ENCODE data around the gene NCKAP5.

The NCKAP5 gene

GRCh38 chr2:133369901-133370658, 198.2 kb downstream of the NCKAP5 start:
- no peak for DNase-seq

- no peak for DNase-seq
Measured at GRCh38 chr2:133365117-133365516, 203.1 kb downstream of the NCKAP5 start.

- DNase-seq = no peak
Measured at GRCh38 chr2:133364636-133365035, 203.6 kb downstream of the NCKAP5 start.

DNA sequence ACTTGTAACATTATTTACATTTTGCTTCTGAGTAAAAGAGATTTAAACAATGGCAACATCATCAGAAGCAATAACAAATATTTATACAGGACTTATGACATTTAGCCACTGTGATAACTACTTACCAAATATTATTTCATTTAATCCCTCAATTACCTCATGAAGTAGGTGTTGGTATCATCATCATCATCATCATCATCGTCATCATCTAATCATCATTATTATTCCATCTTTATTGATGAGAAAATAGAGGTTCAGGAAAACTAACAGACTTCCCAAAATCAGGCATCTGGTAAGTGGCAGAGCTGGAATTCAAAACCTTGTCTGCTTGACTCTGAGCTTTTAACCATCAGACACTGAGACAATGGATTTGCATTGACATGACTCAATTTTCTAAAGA, 204.4 kb downstream of the NCKAP5 start:
- DNase-seq = no peak

DNA sequence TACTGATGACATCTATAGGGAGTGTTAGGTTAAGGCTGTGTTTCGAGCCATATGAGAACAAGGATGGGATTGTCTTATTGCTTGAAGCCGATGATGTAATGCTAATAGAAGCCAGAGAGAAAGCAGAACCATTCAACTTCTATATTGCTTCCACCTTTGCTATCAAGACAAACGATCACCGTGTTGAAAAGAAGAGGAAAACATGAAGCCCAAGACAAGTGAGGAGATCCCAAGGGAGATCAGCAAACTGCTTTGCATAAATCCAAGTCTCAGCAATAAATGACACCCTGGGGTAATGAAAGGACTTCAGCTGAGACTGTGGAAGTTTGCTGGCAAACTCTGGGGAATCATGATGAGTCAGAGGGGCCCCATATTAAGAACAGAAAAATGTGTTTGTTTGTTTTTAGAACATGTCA, 206.2 kb downstream of the NCKAP5 start:
- DNase-seq = no peak

- DNase-seq = no peak
Measured at GRCh38 chr2:133360882-133361281, 207.4 kb downstream of the NCKAP5 start.

- DNase-seq = no peak
Measured at GRCh38 chr2:133360190-133360589, 208.1 kb downstream of the NCKAP5 start.

DNA sequence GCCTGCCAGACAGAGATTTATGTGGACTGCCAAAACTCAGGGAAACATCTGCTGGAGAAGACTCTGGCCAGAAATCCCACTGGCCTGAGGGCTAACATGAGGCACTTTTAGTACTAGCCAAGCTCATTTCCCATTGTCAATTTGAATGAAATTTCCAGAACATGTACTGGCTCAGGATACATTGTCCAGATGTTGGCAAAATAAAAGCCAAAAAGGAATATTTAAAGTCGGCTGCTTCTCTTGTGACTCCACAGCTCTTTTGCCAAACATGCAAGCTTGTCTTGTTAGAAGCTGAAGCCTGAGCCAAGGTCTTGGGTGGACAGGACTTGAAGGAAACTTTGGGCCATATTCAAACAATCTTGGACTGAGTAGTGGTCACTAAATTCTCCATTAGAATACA, 215.5 kb downstream of the NCKAP5 start:
- no peak for DNase-seq

- DNase-seq = no peak
Measured at GRCh38 chr2:133346654-133347053, 221.6 kb downstream of the NCKAP5 start.

- DNase-seq = no peak
Measured at GRCh38 chr2:133345638-133346037, 222.6 kb downstream of the NCKAP5 start.

- no peak for DNase-seq
Measured at GRCh38 chr2:133344849-133345248, 223.4 kb downstream of the NCKAP5 start.

DNA sequence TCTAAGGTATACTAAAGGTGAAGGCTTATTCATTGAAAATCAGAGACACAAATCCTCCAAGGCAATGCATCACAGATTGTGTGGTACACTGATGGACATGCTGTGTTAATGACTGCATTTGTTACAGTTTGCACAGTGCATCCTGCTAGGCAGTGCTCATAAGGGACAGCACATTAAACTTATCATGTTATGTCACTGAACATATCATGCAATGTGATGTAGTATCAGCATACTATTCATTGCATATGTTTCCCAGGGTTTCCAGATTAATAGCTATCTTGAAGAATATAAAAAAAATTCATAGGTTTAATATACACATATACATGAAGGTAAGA, 225.3 kb downstream of the NCKAP5 start:
- DNase-seq = no peak

- no peak for DNase-seq
Measured at GRCh38 chr2:133342286-133343017, 225.8 kb downstream of the NCKAP5 start.

DNA sequence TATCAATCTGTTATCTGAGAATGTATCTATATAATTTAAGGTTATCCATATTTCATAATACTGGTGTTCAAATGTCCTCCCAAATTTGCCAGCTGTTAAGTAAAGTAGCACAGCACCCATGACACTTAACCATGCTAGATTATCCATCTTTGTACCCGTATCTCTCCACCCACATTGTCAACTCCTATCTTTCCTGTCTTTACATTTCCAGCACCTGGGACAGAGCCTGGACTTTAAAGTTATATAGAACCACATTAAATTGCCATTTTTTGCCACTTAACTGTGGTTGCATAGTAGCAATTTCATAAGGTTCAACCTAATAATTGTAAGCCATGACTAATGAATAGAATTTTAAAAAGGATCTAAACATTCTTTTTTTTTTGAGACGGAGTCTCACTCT, 226.7 kb downstream of the NCKAP5 start:
- DNase-seq = no peak

GRCh38 chr2:133338224-133338623, 230.0 kb downstream of the NCKAP5 start:
- DNase-seq = no peak

DNA sequence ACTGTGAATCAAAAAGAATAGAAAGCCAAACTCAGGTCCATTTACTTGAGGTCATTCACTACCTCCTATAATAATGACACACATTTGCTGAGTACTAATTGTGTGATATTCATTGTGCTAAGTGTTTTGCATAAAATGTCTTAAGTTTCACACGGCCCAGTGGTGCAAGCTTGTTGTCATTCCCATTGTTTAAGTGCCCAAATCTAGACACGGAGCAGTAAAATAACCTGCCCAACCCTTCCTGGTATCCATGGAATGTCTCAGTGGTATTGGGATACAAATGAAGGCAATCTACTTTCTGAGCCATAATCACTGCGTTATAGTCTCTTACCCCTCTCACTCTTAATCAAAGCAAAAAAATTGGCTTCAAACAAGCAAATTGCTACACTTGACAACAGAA, 233.3 kb downstream of the NCKAP5 start:
- no peak for DNase-seq

GRCh38 chr2:133333181-133333580, 235.1 kb downstream of the NCKAP5 start:
- DNase-seq = no peak

DNA sequence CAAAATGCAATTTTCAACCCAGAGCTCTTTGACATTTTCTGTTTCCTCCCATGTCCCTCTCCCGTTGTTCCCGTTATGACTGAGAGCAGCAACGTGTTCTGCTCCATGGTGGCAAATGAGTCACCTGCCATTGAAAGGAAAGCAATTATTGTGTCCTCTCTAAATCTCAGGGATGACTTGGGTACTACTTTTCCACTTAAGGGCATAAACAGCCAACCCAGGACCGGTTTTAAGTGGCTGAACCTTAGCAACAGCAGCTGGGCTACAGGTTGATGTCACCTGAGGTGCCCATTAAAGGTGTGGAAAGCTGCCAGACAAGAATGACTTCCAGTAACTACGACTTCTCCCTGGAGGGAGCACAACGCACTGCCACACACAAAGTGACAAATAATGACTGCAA, 236.8 kb downstream of the NCKAP5 start:
- DNase-seq = peak; percentile 17

DNA sequence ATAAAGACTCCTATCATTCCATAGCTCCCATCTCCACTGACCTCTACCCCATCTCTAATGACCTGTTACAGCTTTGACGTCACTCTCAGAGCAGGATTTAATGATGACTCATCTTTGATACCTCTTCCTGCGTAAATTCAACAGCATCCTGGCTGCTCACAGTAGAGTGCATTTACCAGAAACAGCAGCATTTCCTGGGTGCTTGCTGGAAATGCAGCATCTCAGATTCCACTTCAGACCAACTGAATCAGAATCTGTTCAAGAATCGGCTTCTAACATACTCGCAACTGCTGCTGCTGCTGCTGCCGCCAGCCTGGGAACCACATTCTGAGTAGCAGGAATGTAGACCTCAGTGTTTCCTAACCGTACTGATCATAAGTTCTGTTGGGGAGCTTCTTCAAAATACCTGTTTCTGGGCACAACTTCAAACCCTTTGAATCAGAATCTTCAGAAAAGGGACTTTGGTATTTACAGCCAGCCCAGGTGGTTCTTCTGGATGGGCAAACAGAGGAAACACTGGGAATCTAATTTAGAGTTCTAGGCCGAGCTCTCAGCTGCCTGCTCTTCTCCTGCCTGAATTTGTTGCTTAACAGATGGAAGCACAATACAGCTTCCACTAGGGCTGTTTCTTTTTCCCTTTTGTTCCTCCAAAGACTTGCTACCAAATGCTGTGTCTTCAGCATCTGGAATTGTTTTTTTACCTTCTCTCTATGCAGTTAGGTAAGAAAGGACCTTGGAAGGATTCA, 241.4 kb downstream of the NCKAP5 start:
- no peak for DNase-seq

GRCh38 chr2:133324150-133324561, 244.1 kb downstream of the NCKAP5 start:
- no peak for DNase-seq

DNA sequence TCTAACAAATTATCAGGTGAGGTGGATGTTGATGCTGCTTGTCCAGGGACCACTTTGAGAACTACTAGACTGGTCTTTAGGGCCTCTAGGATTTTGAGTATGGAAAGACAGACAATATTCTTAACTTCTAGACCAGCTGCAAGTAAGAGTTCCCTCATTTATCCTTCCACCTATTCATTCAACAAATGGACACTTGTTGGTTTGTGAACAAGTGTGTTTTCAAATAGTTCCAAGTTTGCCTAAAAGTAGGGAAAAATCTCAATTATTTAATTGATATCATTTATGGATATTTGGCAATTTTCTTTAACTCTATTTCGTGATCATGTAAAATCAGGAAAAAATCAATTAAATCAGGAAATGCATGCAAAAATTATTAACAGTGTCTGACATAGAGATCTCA, 245.4 kb downstream of the NCKAP5 start:
- DNase-seq = no peak

DNA sequence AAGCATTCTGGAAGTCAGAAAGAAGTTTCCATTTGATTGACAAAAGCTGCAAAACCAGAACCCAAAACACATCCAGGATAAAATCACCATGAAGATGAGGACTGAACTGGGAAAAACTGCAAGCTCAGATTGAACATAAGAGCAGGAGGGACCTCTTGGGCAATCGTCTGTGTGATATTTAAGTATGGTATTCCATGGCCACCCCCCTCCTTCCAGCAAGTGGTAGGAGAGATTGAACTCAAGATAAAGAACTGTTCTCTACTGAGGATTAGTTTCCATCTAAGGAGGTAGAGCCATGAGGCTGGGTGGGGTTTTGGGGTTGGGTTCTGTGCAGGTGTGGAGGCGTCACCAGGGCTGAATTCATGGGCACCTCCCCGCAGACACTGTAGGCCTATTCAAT, 251.1 kb downstream of the NCKAP5 start:
- DNase-seq = no peak

- no peak for DNase-seq
Measured at GRCh38 chr2:133316557-133316956, 251.7 kb downstream of the NCKAP5 start.

DNA sequence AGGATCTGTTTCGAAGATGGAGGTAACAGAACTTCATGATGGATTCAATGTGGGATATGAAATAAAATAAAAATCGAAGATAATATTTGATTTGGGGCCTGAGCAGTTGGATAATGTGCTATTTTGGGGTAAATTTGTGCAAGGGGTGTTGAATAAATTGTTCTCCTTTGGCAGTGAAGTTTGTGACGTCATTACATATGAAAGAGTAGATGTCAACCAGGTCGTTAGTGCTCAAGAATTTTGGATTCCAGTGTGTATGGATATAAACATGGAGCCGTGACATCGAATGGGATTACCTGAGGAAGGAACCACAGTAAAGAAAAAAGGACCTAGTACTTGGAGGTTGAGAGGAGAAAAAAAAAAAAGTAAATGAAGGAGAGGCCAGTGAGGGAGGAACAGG, 253.0 kb downstream of the NCKAP5 start:
- no peak for DNase-seq
